WTC11 (cell line): ENCODE measurements around the gene SLC25A45. TPM values are rescaled to one million over a fixed set of nuclear protein-coding genes. Genes with fewer than 3 reads are reported as not detected.

Experiments
- AR ChIP-seq: fragments of 250-450 bp; sonication (Bioruptor Pico); IDR thresholded peaks from 2 replicates; pipeline ENCODE4 v1.9.0; 2021; ENCODE audit warnings: mild to moderate bottlenecking
- ATF6 ChIP-seq: sonication (generic); formaldehyde crosslinking; IDR thresholded peaks from 2 replicates; pipeline ENCODE4 v1.8.1; 2023; ENCODE audit warnings: mild to moderate bottlenecking, missing genetic modification reagents
- CREB1 ChIP-seq: sonication (generic); formaldehyde crosslinking; IDR thresholded peaks from 2 replicates; pipeline ENCODE4 v1.8.0; 2023; ENCODE audit warnings: mild to moderate bottlenecking, missing genetic modification reagents
- CREM ChIP-seq: sonication (generic); formaldehyde crosslinking; IDR thresholded peaks from 2 replicates; pipeline ENCODE4 v1.8.1; 2022; ENCODE audit warnings: mild to moderate bottlenecking, missing genetic modification reagents, moderate library complexity
- E2F5 ChIP-seq: sonication (generic); formaldehyde crosslinking; IDR thresholded peaks from 2 replicates; pipeline ENCODE4 v1.8.1; 2022; ENCODE audit warnings: mild to moderate bottlenecking, moderate library complexity, missing genetic modification reagents
- EMX1 ChIP-seq: fragments of 250-450 bp; sonication (Bioruptor Pico); IDR thresholded peaks from 2 replicates; pipeline ENCODE4 v1.8.0; 2021; ENCODE audit warnings: mild to moderate bottlenecking
- ETV6 ChIP-seq: sonication (generic); formaldehyde crosslinking; IDR thresholded peaks from 2 replicates; pipeline ENCODE4 v1.8.1; 2022; ENCODE audit warnings: mild to moderate bottlenecking, missing genetic modification reagents
- FOXP1 ChIP-seq: sonication (generic); formaldehyde crosslinking; IDR thresholded peaks from 2 replicates; pipeline ENCODE4 v1.8.0; 2022; ENCODE audit warnings: missing genetic modification reagents, mild to moderate bottlenecking, moderate library complexity, borderline replicate concordance
- HMGXB4 ChIP-seq: sonication (generic); formaldehyde crosslinking; IDR thresholded peaks from 2 replicates; pipeline ENCODE4 v1.8.1; 2023; ENCODE audit warnings: mild to moderate bottlenecking, moderate library complexity, missing genetic modification reagents
- MAX ChIP-seq: sonication (generic); formaldehyde crosslinking; IDR thresholded peaks from 2 replicates; pipeline ENCODE4 v1.8.0; 2022; ENCODE audit warnings: mild to moderate bottlenecking, missing genetic modification reagents
- RELA ChIP-seq: sonication (generic); formaldehyde crosslinking; IDR thresholded peaks from 2 replicates; pipeline ENCODE4 v1.8.1; 2022; ENCODE audit warnings: missing genetic modification reagents, mild to moderate bottlenecking, borderline replicate concordance
- SOX15 ChIP-seq: fragments of 250-450 bp; sonication (Bioruptor Pico); IDR thresholded peaks from 2 replicates; pipeline ENCODE4 v1.9.0; 2021; ENCODE audit warnings: mild to moderate bottlenecking
- STAT6 ChIP-seq: sonication (generic); formaldehyde crosslinking; conservative IDR thresholded peaks from 2 replicates; pipeline ENCODE4 v1.8.1; 2023; ENCODE audit warnings: mild to moderate bottlenecking, low read depth, missing genetic modification reagents, moderate library complexity
- TEAD4 ChIP-seq: sonication (generic); formaldehyde crosslinking; IDR thresholded peaks from 2 replicates; pipeline ENCODE4 v1.8.0; 2022; ENCODE audit warnings: mild to moderate bottlenecking, missing genetic modification reagents
- TP53 ChIP-seq: sonication (generic); formaldehyde crosslinking; IDR thresholded peaks from 2 replicates; pipeline ENCODE4 v1.8.1; 2023; ENCODE audit warnings: mild to moderate bottlenecking, missing genetic modification reagents
- ZBTB21 ChIP-seq: sonication (generic); formaldehyde crosslinking; IDR thresholded peaks from 2 replicates; pipeline ENCODE4 v1.8.1; 2023; ENCODE audit warnings: mild to moderate bottlenecking, missing genetic modification reagents, borderline replicate concordance
- ZNF396 ChIP-seq: fragments of 250-450 bp; sonication (Bioruptor Pico); IDR thresholded peaks from 2 replicates; pipeline ENCODE4 v1.8.0; 2021; ENCODE audit warnings: mild to moderate bottlenecking, moderate library complexity, borderline replicate concordance
- ZNF423 ChIP-seq: fragments of 250-450 bp; sonication (Bioruptor Pico); IDR thresholded peaks from 2 replicates; pipeline ENCODE4 v2.1.2; 2022; ENCODE audit warnings: mild to moderate bottlenecking, moderate library complexity
- ZNF512 ChIP-seq: sonication (generic); formaldehyde crosslinking; IDR thresholded peaks from 2 replicates; pipeline ENCODE4 v1.8.1; 2022; ENCODE audit warnings: missing genetic modification reagents, borderline replicate concordance
- total RNA-seq: library from RNA; stranded (reverse); gene quantifications from 3 replicates; pipeline ENCODE4 v1.2.3, GENCODE V29; 2021

The SLC25A45 gene
- total RNA-seq, 1 experiment from 2014 or later = 1.7 TPM

GRCh38 chr11:65416341-65416824 lies 33.9 kb upstream of the SLC25A45 start (continued):
- TF ChIP-seq AR (no peak), ETV6 (CRISPR knock-in tag) (peak; percentile 51; the same call in 1 of the 2 replicates), CREB1 (no peak), TP53 (no peak), SOX15 (no peak), ATF6 (CRISPR knock-in tag) (no peak), CREM (CRISPR knock-in tag) (no peak), STAT6 (no peak), ZNF396 (CRISPR knock-in tag) (no peak), EMX1 (CRISPR knock-in tag) (0 out of 2 replicates have a peak, but pooled peaks have one; percentile 49), ZNF423 (CRISPR knock-in tag) (no peak), TEAD4 (CRISPR knock-in tag) (no peak), ZNF512 (CRISPR knock-in tag) (no peak), E2F5 (CRISPR knock-in tag) (no peak), HMGXB4 (CRISPR knock-in tag) (peak; percentile 75; the same call in 1 of the 2 replicates), MAX (CRISPR knock-in tag) (peak; percentile 64; the same call in 1 of the 2 replicates), ZBTB21 (CRISPR knock-in tag) (no peak), FOXP1 (no peak; the same call in 1 of the 2 replicates), RELA (CRISPR knock-in tag) (no peak)
